Activated CD8-positive, alpha-beta memory T cell treated with anti-CD3 and anti-CD28 coated beads for 4 hours (primary cell): ENCODE measurements around the gene PHACTR3.

ENCODE experiments used
- DNase-seq, 2 donors: peaks; one replicate each; pipeline ENCODE4 v3.0.0-alpha.2; 2020; ENCODE audit warnings: low read depth in 2 of 2

The PHACTR3 gene

GRCh38 chr20:59776626-59777330, 172.4 kb downstream of the PHACTR3 start:
- DNase-seq, result no peak

GRCh38 chr20:59777331-59777725, 173.0 kb downstream of the PHACTR3 start:
- no peak for DNase-seq

GRCh38 chr20:59777814-59778575, 173.7 kb downstream of the PHACTR3 start:
- DNase-seq, result no peak

GRCh38 chr20:59778615-59779200, 174.4 kb downstream of the PHACTR3 start:
- DNase-seq, result no peak

- DNase-seq, result no peak
Measured at GRCh38 chr20:59779656-59780380, 175.5 kb downstream of the PHACTR3 start.

GRCh38 chr20:59780494-59781185, 176.3 kb downstream of the PHACTR3 start:
- no peak for DNase-seq

GRCh38 chr20:59781226-59781625, 176.9 kb downstream of the PHACTR3 start:
- DNase-seq, result no peak

GRCh38 chr20:59782986-59783640, 178.8 kb downstream of the PHACTR3 start:
- no peak for DNase-seq

GRCh38 chr20:59783641-59784010, 179.3 kb downstream of the PHACTR3 start:
- no peak for DNase-seq

- no peak for DNase-seq
Measured at GRCh38 chr20:59784365-59784764, 180.0 kb downstream of the PHACTR3 start.

GRCh38 chr20:59784791-59785668, 180.7 kb downstream of the PHACTR3 start:
- no peak for DNase-seq

GRCh38 chr20:59785669-59785959, 181.3 kb downstream of the PHACTR3 start:
- DNase-seq, result no peak

GRCh38 chr20:59785986-59786795, 181.9 kb downstream of the PHACTR3 start:
- DNase-seq, result no peak

GRCh38 chr20:59786801-59787537, 182.6 kb downstream of the PHACTR3 start:
- DNase-seq, result no peak

GRCh38 chr20:59787538-59787890, 183.2 kb downstream of the PHACTR3 start:
- DNase-seq, result no peak

GRCh38 chr20:59788196-59788735, 183.9 kb downstream of the PHACTR3 start:
- DNase-seq, result no peak

- no peak for DNase-seq
Measured at GRCh38 chr20:59788811-59789397, 184.6 kb downstream of the PHACTR3 start.

- no peak for DNase-seq
Measured at GRCh38 chr20:59789686-59790085, 185.3 kb downstream of the PHACTR3 start.
